ENCODE measurements around the gene TAS2R38. TPM values are rescaled to one million over a fixed set of nuclear protein-coding genes. Genes with fewer than 3 reads are reported as not detected.

Gene TAS2R38
- total RNA-seq, 4 donors from 2014 or later: not detected

- no peaks in the 10 kb centered on the region for H3K4me1 ChIP-seq
- no peaks in the 10 kb centered on the region for H3K36me3 ChIP-seq
- H3K27me3 ChIP-seq: no peaks in the 10 kb centered on the region
- TF ChIP-seq CTCF (IDR thresholded peaks at IDR 0.05) (no peak), EP300 (IDR thresholded peaks at IDR 0.05) (no peak), POLR2AphosphoS5 (IDR thresholded peaks at IDR 0.05) (no peak), POLR2A (IDR thresholded peaks at IDR 0.05; ENCODE audit: low read depth) (no peak)
- no peak overlapping the region for H3K4me3 ChIP-seq
- DNase-seq (ENCODE audit: extremely low spot score): no peak
- WGBS: 61% methylated on average over 3 of the region's 3 CpGs
- intact Hi-C loops (cut with DNase I): no loop called here
- H3K27ac ChIP-seq (replicated peaks in 1 of 4): no peak overlapping the region
- no peaks in the 10 kb centered on the region for H3K9me3 ChIP-seq
Measured at GRCh38 chr7:142010952-142011548, 37.5 kb upstream of the TAS2R38 start.

- intact Hi-C loops (cut with DNase I): no loop called here
- TF ChIP-seq EP300 (IDR thresholded peaks at IDR 0.05): no peak
- no peak for TF ChIP-seq POLR2AphosphoS5 (IDR thresholded peaks at IDR 0.05)
- no peak for TF ChIP-seq CTCF (IDR thresholded peaks at IDR 0.05)
- TF ChIP-seq POLR2A (IDR thresholded peaks at IDR 0.05; ENCODE audit: low read depth): no peak
- Histone ChIP-seq H3K27me3 (no peaks in the 10 kb centered on the region), H3K27ac (replicated peaks in 1 of 4) (no peak overlapping the region), H3K9me3 (no peaks in the 10 kb centered on the region), H3K36me3 (no peaks in the 10 kb centered on the region), H3K4me1 (no peaks in the 10 kb centered on the region), H3K4me3 (no peak overlapping the region)
- DNase-seq (ENCODE audit: extremely low spot score): no peak
- WGBS: 84% methylated on average over 1 of the region's 1 CpG
Measured at GRCh38 chr7:142009187-142009586, 35.6 kb upstream of the TAS2R38 start.

GRCh38 chr7:142006577-142006976 lies 33.0 kb upstream of the TAS2R38 start:
- intact Hi-C loops (cut with DNase I): no loop called here
- H3K4me3 ChIP-seq: no peak overlapping the region
- TF ChIP-seq POLR2AphosphoS5 (IDR thresholded peaks at IDR 0.05) (no peak), POLR2A (IDR thresholded peaks at IDR 0.05; ENCODE audit: low read depth) (no peak), EP300 (IDR thresholded peaks at IDR 0.05) (no peak), CTCF (IDR thresholded peaks at IDR 0.05) (no peak)
- H3K27ac ChIP-seq (replicated peaks in 1 of 4): no peak overlapping the region
- no peaks in the 10 kb centered on the region for H3K27me3 ChIP-seq
- H3K4me1 ChIP-seq: no peaks in the 10 kb centered on the region
- 88% methylated on average over 2 of the region's 2 CpGs for WGBS
- no peaks in the 10 kb centered on the region for H3K9me3 ChIP-seq
- no peak for DNase-seq (ENCODE audit: extremely low spot score)
- no peaks in the 10 kb centered on the region for H3K36me3 ChIP-seq

DNA sequence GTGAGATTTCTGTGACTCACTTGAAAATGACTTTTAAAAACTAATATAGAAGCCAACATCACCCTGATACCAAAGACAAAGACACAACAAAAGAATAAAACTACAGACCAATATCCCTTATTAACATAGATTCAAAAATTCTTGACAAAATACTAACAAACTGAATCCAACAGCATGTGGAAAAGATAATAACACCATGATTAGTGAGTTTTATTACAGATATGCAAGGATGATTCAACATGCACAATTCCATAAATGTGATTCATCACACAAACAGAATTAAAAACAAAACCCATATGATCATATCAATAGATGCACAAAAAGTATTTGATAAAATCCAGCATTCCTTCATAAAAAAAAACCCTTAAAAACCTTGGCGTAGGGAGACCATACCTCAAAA lies 28.6 kb upstream of the TAS2R38 start:
- TF ChIP-seq POLR2A (IDR thresholded peaks at IDR 0.05; ENCODE audit: low read depth) (no peak), POLR2AphosphoS5 (IDR thresholded peaks at IDR 0.05) (no peak), EP300 (IDR thresholded peaks at IDR 0.05) (no peak), CTCF (IDR thresholded peaks at IDR 0.05) (no peak)
- Histone ChIP-seq H3K9me3 (no peaks in the 10 kb centered on the region), H3K27me3 (no peaks in the 10 kb centered on the region), H3K36me3 (no peaks in the 10 kb centered on the region), H3K4me1 (no peaks in the 10 kb centered on the region), H3K4me3 (no peak overlapping the region), H3K27ac (replicated peaks in 1 of 4) (no peak overlapping the region)
- no peak for DNase-seq (ENCODE audit: extremely low spot score)
- intact Hi-C loops (cut with DNase I): no loop called here
- 94% methylated on average over 1 of the region's 1 CpG for WGBS
